HUES6 (cell line): ENCODE results near the gene SEC23B.
"Not testable (repeated sequence)": the region's sequence is repeated elsewhere in the genome, so short reads cannot be mapped to it uniquely, and the experiment has no call there.

Experiments used
- H3K27ac ChIP-seq: 2 replicates; pipeline ENCODE4 v1.7.0; 2013; ENCODE audit warnings: low read depth, mild to moderate bottlenecking, low read length, inconsistent platforms
- H3K27me3 ChIP-seq: 2 replicates; pipeline ENCODE4 v1.6.1; 2013; ENCODE audit warnings: low read length; ENCODE audit not compliant: control insufficient read depth, insufficient read depth
- H3K36me3 ChIP-seq: 2 replicates; pipeline ENCODE4 v1.6.1; 2013; ENCODE audit warnings: low read length; ENCODE audit not compliant: control insufficient read depth, insufficient read depth
- H3K4me1 ChIP-seq: 2 replicates; pipeline ENCODE4 v1.6.1; 2013; ENCODE audit warnings: low read length; ENCODE audit not compliant: control insufficient read depth, insufficient read depth
- H3K4me3 ChIP-seq: 2 replicates; pipeline ENCODE4 v1.5.1; 2013; ENCODE audit warnings: low read depth, low read length
- H3K9ac ChIP-seq: one replicate; pipeline ENCODE4 v1.6.1; 2013; ENCODE audit warnings: mild to moderate bottlenecking, low read length
- H3K9me3 ChIP-seq: 2 replicates; pipeline ENCODE4 v1.6.1; 2013; ENCODE audit warnings: low read depth, low read length; ENCODE audit not compliant: control insufficient read depth, insufficient read depth

The SEC23B gene

DNA sequence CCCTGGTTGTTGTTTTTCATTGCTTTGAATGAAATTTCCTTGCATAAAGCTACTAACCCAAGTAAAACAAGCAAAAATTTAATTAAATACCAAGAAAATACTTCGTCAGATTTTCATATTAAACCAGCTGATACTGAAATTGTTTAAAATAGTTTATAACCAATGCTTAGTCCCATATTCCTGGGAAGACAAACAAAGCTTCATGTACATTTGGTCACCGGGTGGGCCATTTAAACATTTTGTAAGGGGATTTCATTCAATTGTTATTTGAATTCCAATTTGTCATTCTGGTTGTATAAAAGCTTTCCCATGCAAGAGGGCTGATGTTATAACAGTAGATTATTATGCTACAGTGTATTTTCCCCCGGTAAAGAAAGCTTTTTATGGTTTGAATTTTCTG is 10.1 kb upstream of the SEC23B start:
- H3K36me3 ChIP-seq = peaks cover 13% of the 10 kb centered on the region
- peaks cover 5% of the 10 kb centered on the region; the same call in 1 of the 2 replicates for H3K4me1 ChIP-seq
- no peak overlapping the region for H3K9ac ChIP-seq
- H3K4me3 ChIP-seq = no peak overlapping the region
- no peaks in the 10 kb centered on the region for H3K9me3 ChIP-seq
- H3K27me3 ChIP-seq = no peaks in the 10 kb centered on the region
- no peak overlapping the region for H3K27ac ChIP-seq

GRCh38 chr20:18501672-18502071 is 6.1 kb upstream of the SEC23B start:
- not testable (repeated sequence) for H3K9ac ChIP-seq, H3K36me3 ChIP-seq, H3K9me3 ChIP-seq, H3K27me3 ChIP-seq, H3K4me3 ChIP-seq, H3K27ac ChIP-seq, H3K4me1 ChIP-seq

DNA sequence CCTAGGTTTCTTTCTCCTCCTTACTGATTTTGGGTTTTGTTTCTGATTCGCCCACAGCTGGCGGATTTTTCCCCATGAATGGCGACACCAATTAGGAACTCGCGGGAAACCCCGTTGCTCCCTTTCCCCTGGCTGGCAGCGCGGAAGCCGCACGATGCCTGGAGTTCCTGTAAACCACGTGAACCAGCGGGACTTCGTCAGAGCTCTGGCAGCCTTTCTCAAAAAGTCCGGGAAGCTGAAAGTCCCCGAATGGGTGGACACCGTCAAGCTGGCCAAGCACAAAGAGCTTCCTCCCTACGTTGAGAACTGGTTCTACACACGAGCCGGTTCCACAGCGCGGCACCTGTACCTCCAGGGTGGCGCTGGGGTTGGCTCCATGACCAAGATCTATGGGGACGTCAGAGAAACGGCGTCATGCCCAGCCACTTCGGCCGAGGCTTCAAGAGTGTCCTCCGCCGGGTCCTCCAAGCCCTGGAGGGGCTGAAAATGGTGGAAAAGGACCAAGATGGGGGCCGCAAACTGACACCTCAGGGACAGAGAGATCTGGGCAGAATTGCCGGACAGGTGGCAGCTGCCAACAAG is 3.2 kb upstream of the SEC23B start:
- no peaks in the 10 kb centered on the region for H3K27me3 ChIP-seq
- H3K4me3 ChIP-seq = no peak overlapping the region
- no peaks in the 10 kb centered on the region for H3K4me1 ChIP-seq
- no peak overlapping the region for H3K9ac ChIP-seq
- peaks cover under 1% of the 10 kb centered on the region; the same call in 1 of the 2 replicates for H3K36me3 ChIP-seq
- H3K9me3 ChIP-seq = no peaks in the 10 kb centered on the region
- no peak overlapping the region for H3K27ac ChIP-seq

DNA sequence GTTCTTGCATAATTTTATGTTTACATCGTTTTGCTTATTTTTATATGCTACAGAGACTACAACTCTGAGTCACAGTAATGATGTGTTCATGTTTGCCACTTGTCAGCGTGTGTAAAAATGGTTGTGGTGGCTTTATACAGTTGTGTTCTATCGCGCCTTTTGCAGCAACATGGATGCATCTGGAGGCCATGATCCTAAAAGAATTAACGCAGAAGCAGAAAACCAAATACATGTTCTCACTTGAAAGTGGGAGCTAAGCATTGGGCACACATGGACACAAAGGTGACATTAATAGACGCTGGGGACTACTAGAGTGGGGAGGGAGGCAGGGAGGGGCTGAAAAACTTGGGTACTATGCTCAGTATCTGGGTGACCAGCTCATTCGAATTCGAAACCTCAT is 996 bp upstream of the SEC23B start:
- Histone ChIP-seq H3K36me3 (peaks cover 20% of the 10 kb centered on the region), H3K9me3 (no peaks in the 10 kb centered on the region), H3K4me3 (peak overlapping the region; percentile 93), H3K27ac (no peak overlapping the region), H3K9ac (peak overlapping the region; percentile 92), H3K27me3 (no peaks in the 10 kb centered on the region), H3K4me1 (no peaks in the 10 kb centered on the region)

GRCh38 chr20:18511571-18511970 is 3.8 kb downstream of the SEC23B start:
- no peaks in the 10 kb centered on the region for H3K9me3 ChIP-seq
- no peaks in the 10 kb centered on the region for H3K27me3 ChIP-seq
- H3K4me1 ChIP-seq = no peaks in the 10 kb centered on the region
- peaks cover 55% of the 10 kb centered on the region for H3K36me3 ChIP-seq
- H3K9ac ChIP-seq = no peak overlapping the region
- no peak overlapping the region for H3K4me3 ChIP-seq
- no peak overlapping the region for H3K27ac ChIP-seq

GRCh38 chr20:18513208-18513607 is 5.5 kb downstream of the SEC23B start:
- no peaks in the 10 kb centered on the region for H3K4me1 ChIP-seq
- H3K36me3 ChIP-seq = peaks cover 64% of the 10 kb centered on the region
- no peaks in the 10 kb centered on the region for H3K9me3 ChIP-seq
- H3K4me3 ChIP-seq = no peak overlapping the region
- H3K9ac ChIP-seq = no peak overlapping the region
- H3K27ac ChIP-seq = no peak overlapping the region
- H3K27me3 ChIP-seq = no peaks in the 10 kb centered on the region

GRCh38 chr20:18514127-18514526 is 6.4 kb downstream of the SEC23B start:
- Histone ChIP-seq H3K9ac (no peak overlapping the region), H3K36me3 (peaks cover 64% of the 10 kb centered on the region), H3K9me3 (no peaks in the 10 kb centered on the region), H3K4me1 (no peaks in the 10 kb centered on the region), H3K27ac (no peak overlapping the region), H3K4me3 (no peak overlapping the region), H3K27me3 (no peaks in the 10 kb centered on the region)

DNA sequence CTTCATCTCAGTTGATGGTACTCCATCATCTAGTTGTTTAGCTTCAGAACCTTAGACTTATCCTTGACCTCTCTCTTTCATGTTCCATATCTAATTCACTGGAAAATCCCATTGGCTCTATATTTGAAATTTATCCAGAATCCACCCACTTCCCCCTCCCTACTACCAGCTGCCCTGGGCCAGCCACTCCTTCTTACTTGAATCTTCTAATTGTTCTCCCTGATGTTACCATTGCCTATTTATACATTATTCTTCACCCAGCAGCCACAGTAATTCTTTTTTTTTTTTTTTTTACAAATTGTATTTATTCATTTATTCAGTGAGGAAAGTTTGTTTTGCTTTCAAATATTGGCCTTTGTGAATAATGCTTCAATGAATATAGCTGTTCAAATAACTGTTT is 8.2 kb downstream of the SEC23B start:
- Histone ChIP-seq H3K27me3 (no peaks in the 10 kb centered on the region), H3K4me3 (no peak overlapping the region), H3K36me3 (peaks cover 51% of the 10 kb centered on the region), H3K9ac (no peak overlapping the region), H3K9me3 (no peaks in the 10 kb centered on the region), H3K4me1 (no peaks in the 10 kb centered on the region), H3K27ac (no peak overlapping the region)

GRCh38 chr20:18522066-18522465 is 14.3 kb downstream of the SEC23B start:
- H3K4me1 ChIP-seq, H3K27ac ChIP-seq, H3K9me3 ChIP-seq, H3K4me3 ChIP-seq, H3K27me3 ChIP-seq, H3K9ac ChIP-seq: not testable (repeated sequence)
- H3K36me3 ChIP-seq = peaks cover 39% of the 10 kb centered on the region

GRCh38 chr20:18523066-18523465 is 15.3 kb downstream of the SEC23B start:
- Histone ChIP-seq H3K9ac (no peak overlapping the region), H3K4me3 (no peak overlapping the region), H3K9me3 (no peaks in the 10 kb centered on the region), H3K27ac (no peak overlapping the region), H3K27me3 (no peaks in the 10 kb centered on the region), H3K4me1 (no peaks in the 10 kb centered on the region), H3K36me3 (peaks cover 45% of the 10 kb centered on the region)

GRCh38 chr20:18524646-18525045 is 16.9 kb downstream of the SEC23B start:
- Histone ChIP-seq H3K9ac (no peak overlapping the region), H3K27me3 (no peaks in the 10 kb centered on the region), H3K4me1 (no peaks in the 10 kb centered on the region), H3K4me3 (no peak overlapping the region), H3K27ac (no peak overlapping the region), H3K36me3 (peaks cover 61% of the 10 kb centered on the region), H3K9me3 (no peaks in the 10 kb centered on the region)

DNA sequence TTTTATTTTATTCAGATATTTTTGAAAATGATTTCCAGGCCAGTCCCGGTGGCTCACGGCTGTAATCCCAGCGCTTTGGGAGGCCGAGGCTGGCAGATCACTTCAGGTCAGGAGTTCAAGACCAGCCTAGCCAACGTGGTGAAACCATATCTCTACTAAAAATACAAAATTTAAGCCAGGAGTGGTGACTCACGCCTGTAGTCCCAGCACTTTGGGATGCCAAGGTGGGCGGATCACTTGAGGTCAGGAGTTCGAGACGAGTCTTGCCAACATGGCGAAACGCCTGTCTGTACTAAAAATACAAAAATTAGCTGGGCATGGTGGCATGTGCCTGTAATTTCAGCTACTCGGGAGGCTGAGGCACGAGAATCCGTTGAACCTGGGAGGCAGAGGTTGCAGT is 19.0 kb downstream of the SEC23B start:
- H3K27ac ChIP-seq, H3K27me3 ChIP-seq, H3K4me1 ChIP-seq, H3K9me3 ChIP-seq, H3K9ac ChIP-seq, H3K4me3 ChIP-seq: not testable (repeated sequence)
- H3K36me3 ChIP-seq = peaks cover 79% of the 10 kb centered on the region
